HG03571 (cell line): ENCODE data around the gene RBM33.
"Not testable (repeated sequence)": the region's sequence is repeated elsewhere in the genome, so short reads cannot be mapped to it uniquely, and the experiment has no call there.

Experiments used
- ATAC-seq: cut with Tn5 transposase; IDR thresholded peaks from one replicate; pipeline ENCODE4 v1.9.1; 2021; ENCODE audit not compliant: unreplicated experiment

Gene RBM33

GRCh38 chr7:155815332-155816191, 171.1 kb downstream of the RBM33 start:
- peak; percentile 81 for ATAC-seq

DNA sequence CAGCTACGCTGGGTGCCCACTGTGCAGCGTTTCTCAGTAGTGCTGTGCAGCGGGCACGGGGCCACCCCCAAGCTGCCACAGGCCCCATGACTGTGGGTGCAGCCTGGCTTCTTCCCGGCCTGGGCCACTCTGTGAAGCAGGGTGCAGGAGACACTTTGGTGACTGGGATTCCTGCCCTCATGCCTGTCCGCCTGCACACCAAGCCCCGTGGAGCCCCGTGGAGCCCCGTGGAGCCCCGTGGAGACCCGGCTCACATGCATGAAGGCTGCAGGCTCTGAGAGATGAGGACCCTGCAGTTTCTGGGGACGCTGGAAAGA, 171.7 kb downstream of the RBM33 start:
- ATAC-seq: no peak

- no peak for ATAC-seq
Observed at GRCh38 chr7:155816996-155817395, 172.5 kb downstream of the RBM33 start.

- ATAC-seq: not testable (repeated sequence)
Observed at GRCh38 chr7:155817515-155817914, 173.1 kb downstream of the RBM33 start.

DNA sequence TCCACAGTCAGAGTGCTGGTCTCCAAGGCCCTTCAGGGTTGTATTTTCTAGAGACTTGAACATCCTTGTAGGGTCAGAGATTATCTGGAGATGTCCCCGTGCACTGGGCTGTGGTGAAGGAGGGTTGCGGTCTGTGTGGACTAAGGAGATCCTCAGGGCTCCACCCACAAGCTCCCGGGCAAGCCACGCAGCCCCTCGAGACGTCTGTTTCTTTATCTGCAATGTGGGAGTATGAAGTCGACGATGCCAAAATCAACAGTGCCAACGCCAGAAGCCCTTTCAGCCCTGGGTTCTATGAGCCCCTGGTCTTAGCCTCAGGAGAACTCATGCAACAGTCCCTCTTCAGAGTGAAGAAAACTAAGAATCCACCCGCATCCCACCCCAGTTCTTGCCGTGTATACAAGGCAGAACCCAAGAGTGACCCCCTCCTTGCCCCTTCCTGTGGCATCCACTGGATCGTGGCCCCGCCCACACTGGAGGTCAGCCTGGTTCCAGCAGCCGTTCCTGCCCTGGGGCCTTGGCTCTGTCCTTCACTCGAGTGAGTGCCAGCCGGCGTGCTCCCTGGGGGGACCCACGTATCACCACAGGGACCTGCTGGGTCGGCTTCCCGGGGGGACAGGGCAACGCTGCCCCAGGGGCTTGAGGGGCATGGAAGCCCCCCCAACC, 173.8 kb downstream of the RBM33 start:
- no peak for ATAC-seq

DNA sequence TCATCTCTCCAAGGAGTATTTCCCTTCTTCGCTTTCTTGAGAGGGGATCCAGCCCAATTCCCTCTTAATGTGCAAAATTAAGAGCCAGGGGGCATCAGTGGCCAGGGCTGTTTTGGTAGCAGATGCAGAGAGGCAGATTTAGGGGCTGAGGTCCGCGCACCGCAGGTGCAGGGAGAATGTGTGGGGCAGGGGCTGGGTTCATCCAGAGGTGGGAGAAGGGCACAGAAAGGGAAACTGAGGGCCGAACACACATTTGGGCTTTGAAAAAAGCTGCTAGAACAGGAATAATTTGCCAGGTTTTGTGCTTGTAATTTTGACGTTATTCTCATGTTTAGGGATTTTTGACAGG, 174.3 kb downstream of the RBM33 start:
- ATAC-seq: no peak

DNA sequence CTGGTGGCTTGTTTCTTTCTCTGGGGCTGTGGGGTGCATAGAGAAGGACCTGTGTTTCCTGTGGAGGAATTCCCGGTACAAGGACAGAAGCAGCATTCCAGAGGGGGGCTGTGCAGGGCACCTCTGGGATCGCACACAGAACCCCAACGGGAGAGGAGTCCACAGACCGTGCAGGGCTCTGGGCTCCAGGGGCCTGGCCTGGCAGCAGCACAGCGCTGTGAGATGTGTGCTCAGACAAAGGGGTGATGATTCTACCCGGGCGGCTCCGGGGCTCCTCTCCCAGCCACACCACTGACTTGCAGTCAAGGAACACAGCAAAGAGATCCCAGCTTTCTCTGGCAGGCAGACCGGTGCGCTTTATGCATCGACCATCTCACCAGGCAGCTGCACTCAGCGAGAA, 174.7 kb downstream of the RBM33 start:
- no peak for ATAC-seq

DNA sequence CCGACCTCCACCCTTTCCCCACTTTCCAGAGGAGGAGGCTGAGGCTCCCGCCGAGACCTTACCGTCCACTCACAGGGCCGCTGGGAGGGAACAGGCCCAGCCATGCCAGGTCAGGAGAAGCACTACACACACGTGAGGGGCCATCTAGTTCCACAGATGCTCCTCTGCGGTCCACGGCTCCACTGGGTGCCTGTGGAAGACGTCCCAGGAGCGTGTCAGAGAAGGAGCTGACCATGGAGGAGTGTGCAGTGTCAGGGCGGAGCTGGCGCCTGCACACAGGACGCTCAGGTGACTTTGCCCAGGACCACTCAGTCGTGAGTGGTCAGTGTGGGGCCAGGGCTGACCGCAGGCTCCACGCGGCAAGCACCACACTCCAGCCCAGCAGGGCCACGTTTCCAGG, 175.8 kb downstream of the RBM33 start:
- ATAC-seq: no peak

DNA sequence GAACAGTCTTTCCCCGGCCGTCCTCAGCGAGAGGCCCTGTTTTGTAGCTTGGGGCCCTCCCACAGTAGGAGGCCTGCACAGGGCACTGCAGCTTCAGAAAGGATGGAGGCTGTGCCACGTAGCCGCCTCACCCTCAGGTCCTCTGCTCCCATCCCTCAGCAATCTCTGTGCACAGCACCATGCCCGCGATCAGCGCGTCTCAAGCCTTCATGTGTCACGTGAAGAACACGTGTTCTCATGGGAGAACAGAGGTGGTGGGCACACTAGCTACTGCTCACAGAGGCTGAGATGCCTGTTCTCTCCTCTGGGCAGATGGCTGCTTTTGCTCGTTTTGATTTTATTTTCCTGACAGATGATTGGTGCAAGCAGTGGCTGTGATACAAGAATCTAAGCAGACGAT, 176.3 kb downstream of the RBM33 start:
- ATAC-seq: no peak

DNA sequence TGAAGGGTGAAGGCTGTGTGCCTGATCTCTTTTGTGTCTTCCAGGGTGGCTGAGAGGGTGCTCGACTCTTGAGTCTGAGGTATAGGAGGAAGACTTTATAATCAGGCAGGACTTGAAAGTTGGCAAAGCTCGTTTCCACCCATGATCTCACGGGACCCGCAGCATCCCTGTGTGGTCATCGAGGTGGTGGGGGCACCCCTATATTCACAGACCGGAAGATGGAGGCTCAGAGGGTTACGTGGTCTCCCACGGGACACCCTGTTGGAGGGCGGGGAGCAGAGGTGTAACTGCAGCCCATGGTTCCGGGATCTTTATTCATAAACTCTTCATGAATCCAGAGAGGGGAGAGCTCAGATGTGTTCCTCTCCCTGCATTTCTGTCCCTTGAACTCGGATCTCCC, 177.4 kb downstream of the RBM33 start:
- ATAC-seq: no peak

GRCh38 chr7:155824227-155824886, 179.9 kb downstream of the RBM33 start:
- ATAC-seq: no peak

DNA sequence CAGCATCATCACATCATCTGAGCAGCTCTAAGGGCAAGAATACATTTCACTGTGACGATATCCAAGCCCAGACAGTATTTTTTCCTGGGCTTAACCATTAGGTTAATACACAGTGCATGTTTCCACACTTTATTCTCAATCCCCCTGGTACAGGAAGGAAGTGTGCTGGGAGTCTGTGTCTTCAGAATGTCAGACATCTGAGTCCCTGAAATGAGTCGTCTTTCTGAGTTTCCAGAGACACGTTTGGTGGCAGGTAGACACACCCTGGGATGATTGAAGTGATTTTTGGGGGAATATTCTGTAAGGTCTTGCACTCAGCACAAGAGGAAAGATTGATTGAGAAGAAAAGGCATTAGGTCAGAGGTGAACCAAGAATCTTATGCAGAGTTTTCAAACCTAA, 180.9 kb downstream of the RBM33 start:
- no peak for ATAC-seq

GRCh38 chr7:155829796-155830470, 185.5 kb downstream of the RBM33 start:
- ATAC-seq: no peak
